Subcutaneous adipose tissue (tissue), 4 donors: ENCODE measurements around the gene ADGRD1. TPM values are rescaled to one million over a fixed set of nuclear protein-coding genes. Genes with fewer than 3 reads are reported as not detected.

Experiments
- total RNA-seq, 4 donors: library from RNA; depleted of rRNA; stranded (reverse); fragments of >200 nt; gene quantifications; one replicate each; pipeline ENCODE4 v1.1.0, GENCODE V29; 2016
- TF ChIP-seq, protein P1 (sequence below): fragments of 450-650 bp; IDR thresholded peaks from one replicate; pipeline ENCODE4 v1.5.1; 2016; ENCODE audit warnings: low read depth, mild to moderate bottlenecking, control low read depth, antibody characterized with exemption, moderate library complexity

The ADGRD1 gene
- 10 to 100 TPM; 16.3 to 34.1 (median 24.1) TPM for total RNA-seq

DNA sequence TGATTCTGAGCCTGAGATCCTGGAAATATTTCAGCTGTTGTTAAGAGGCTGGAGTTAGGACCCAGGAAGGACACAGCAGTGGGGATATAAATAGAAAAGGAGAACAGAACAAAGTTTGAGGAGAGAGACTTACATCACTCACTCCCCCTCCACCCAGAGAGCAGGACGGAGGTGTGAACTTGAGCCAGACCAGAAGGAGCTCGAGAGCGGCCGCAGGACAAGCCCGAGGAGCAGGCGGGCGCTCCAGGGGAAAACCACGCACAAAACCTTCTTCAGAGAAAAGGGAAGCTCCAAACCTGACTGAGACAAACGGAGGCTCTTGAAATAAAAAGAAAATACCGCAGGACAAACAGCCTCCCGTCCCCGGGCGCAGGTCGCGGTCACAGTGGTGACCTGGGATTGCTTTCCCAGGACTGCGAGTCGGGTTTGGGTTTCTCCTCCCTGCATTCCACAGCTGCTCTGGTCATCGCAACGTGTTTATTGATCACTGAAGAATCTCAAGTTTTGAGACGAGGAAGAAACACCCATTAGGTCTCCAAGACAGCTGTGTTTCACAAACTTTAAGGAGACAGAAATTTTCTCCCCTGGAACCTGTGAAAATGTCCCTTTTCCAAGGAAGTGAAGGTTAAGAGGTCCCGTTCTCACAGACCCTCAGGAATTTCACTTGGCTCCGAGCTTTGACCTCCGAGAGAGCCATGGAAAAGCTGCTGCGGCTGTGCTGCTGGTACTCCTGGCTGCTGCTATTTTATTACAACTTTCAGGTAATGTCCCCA is at the start of gene ADGRD1:
Gene ADGRD1, plus strand, starts transcription at position 137 of the 773 bp plus-strand sequence. Its CDS starts 559 bp downstream, at position 696.
- TF ChIP-seq, protein P1, sequence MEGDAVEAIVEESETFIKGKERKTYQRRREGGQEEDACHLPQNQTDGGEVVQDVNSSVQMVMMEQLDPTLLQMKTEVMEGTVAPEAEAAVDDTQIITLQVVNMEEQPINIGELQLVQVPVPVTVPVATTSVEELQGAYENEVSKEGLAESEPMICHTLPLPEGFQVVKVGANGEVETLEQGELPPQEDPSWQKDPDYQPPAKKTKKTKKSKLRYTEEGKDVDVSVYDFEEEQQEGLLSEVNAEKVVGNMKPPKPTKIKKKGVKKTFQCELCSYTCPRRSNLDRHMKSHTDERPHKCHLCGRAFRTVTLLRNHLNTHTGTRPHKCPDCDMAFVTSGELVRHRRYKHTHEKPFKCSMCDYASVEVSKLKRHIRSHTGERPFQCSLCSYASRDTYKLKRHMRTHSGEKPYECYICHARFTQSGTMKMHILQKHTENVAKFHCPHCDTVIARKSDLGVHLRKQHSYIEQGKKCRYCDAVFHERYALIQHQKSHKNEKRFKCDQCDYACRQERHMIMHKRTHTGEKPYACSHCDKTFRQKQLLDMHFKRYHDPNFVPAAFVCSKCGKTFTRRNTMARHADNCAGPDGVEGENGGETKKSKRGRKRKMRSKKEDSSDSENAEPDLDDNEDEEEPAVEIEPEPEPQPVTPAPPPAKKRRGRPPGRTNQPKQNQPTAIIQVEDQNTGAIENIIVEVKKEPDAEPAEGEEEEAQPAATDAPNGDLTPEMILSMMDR, result no peak

- TF ChIP-seq, protein P1, result no peak
Observed at GRCh38 chr12:130904064-130904463, 49.6 kb upstream of the ADGRD1 start.

GRCh38 chr12:130909111-130909510 is 44.6 kb upstream of the ADGRD1 start:
- TF ChIP-seq, protein P1, result no peak

GRCh38 chr12:130911193-130911592 is 42.5 kb upstream of the ADGRD1 start:
- TF ChIP-seq, protein P1, result no peak

GRCh38 chr12:130911933-130912332 is 41.8 kb upstream of the ADGRD1 start:
- TF ChIP-seq, protein P1, result no peak

- TF ChIP-seq, protein P1, result no peak
Observed at GRCh38 chr12:130916241-130916911, 37.3 kb upstream of the ADGRD1 start.

GRCh38 chr12:130917607-130918006 is 36.1 kb upstream of the ADGRD1 start:
- TF ChIP-seq, protein P1, result no peak
